GM04504 (cell line): ENCODE results near the gene PNLIPRP3.
A peak's percentile ranks its signal among the peaks of the same experiment; 100 is the strongest.
"Not testable (repeated sequence)": the region's sequence is repeated elsewhere in the genome, so short reads cannot be mapped to it uniquely, and the experiment has no call there.

Experiments used
- DNase-seq: peaks from one replicate; pipeline ENCODE4 v3.0.0-alpha.2; 2012; ENCODE audit warnings: low read depth

PNLIPRP3 gene

GRCh38 chr10:116427671-116428070, at the start of gene PNLIPRP3:
Gene PNLIPRP3, plus strand, starts transcription at chr10:116427847. Its CDS starts 166 bp downstream, at chr10:116428013.
- DNase-seq = no peak

- no peak for DNase-seq
These were observed 45.4 kb upstream of the PNLIPRP3 start for GRCh38 chr10:116382290-116382689.

GRCh38 chr10:116385311-116385710, 42.3 kb upstream of the PNLIPRP3 start:
- no peak for DNase-seq

GRCh38 chr10:116385994-116386809, 41.4 kb upstream of the PNLIPRP3 start:
- DNase-seq = peak; percentile 7

- DNase-seq = not testable (repeated sequence)
These were observed 34.3 kb upstream of the PNLIPRP3 start for GRCh38 chr10:116393246-116393831.

GRCh38 chr10:116395223-116395985, 32.2 kb upstream of the PNLIPRP3 start:
- no peak for DNase-seq

- DNase-seq = no peak
These were observed 29.4 kb upstream of the PNLIPRP3 start for GRCh38 chr10:116398224-116398623.

- DNase-seq = no peak
These were observed 24.8 kb upstream of the PNLIPRP3 start for GRCh38 chr10:116402858-116403257.

GRCh38 chr10:116403740-116404250, 23.9 kb upstream of the PNLIPRP3 start:
- DNase-seq = no peak

- no peak for DNase-seq
These were observed 18.9 kb upstream of the PNLIPRP3 start for GRCh38 chr10:116408719-116409118.

GRCh38 chr10:116410351-116410750, 17.3 kb upstream of the PNLIPRP3 start:
- no peak for DNase-seq

GRCh38 chr10:116417821-116418220, 9.8 kb upstream of the PNLIPRP3 start:
- no peak for DNase-seq

- no peak for DNase-seq
These were observed 9.3 kb upstream of the PNLIPRP3 start for GRCh38 chr10:116418389-116418788.

- DNase-seq = no peak
These were observed 5.8 kb upstream of the PNLIPRP3 start for GRCh38 chr10:116421815-116422214.

GRCh38 chr10:116429288-116429977, 1.8 kb downstream of the PNLIPRP3 start:
- no peak for DNase-seq

- no peak for DNase-seq
These were observed 2.6 kb downstream of the PNLIPRP3 start for GRCh38 chr10:116430288-116430687.

GRCh38 chr10:116431598-116431997, 4.0 kb downstream of the PNLIPRP3 start:
- no peak for DNase-seq

- no peak for DNase-seq
These were observed 9.5 kb downstream of the PNLIPRP3 start for GRCh38 chr10:116437076-116437692.

- DNase-seq = no peak
These were observed 12.8 kb downstream of the PNLIPRP3 start for GRCh38 chr10:116440330-116441030.

GRCh38 chr10:116444527-116445142, 17.0 kb downstream of the PNLIPRP3 start:
- peak; percentile 3 for DNase-seq
